ENCODE measurements around the gene FOXO1.

GRCh38 chr13:40576369-40576768 is 90.1 kb downstream of the FOXO1 start:
- no peak for TF ChIP-seq EZH2phosphoT487 (IDR thresholded peaks at IDR 0.05; ENCODE audit: borderline replicate concordance, low read length)
- no peak for TF ChIP-seq CTCF (IDR thresholded peaks at IDR 0.05; ENCODE audit: low read depth, low read length, poor library complexity, severe bottlenecking)
